Measurements from ENCODE around the gene IL5.
A peak's percentile ranks its signal among the peaks of the same experiment; 100 is the strongest.

- peak in 1 of 2 donors; percentile 78 for TF ChIP-seq POLR2AphosphoS5 (IDR thresholded peaks at IDR 0.05; ENCODE audit: insufficient read depth in 1 of 2, low read depth in 1 of 2)
- TF ChIP-seq CTCF (IDR thresholded peaks at IDR 0.05), result no peak
- peak in 1 of 2 donors; percentile 2 for TF ChIP-seq POLR2A (IDR thresholded peaks at IDR 0.05)
Observed at GRCh38 chr5:132496631-132497487, 46.5 kb downstream of the IL5 start.

Measured in vagina (tissue), 2 donors.